Measurements from ENCODE around the gene MEIS3.

DNA sequence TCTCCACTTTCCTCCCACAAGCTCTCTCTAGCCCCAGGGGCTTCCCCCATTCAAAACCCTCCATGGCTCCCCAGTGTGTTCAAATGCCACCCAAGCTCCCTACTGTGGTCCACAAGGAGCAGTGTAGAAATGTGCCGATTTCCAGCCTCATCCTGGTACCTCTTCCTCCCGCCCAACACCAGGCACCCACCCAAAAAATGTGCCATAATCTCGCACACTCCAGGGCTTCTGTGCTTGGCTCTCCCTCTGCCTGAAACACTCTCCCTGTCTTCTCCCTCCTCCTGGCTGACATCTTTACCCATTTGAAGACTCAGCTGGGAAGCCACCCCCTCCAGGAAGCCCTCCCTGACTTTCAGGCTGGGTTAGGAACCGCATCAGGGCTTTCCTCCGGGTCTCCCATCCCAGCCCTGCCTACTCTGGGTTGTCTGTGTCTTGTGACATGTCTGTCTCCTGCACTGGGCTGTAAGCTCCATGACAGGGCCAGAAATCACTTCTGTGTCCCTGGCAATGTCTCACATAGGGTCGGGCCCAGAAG is 16.6 kb upstream of the MEIS3 start:
- TF ChIP-seq EZH2phosphoT487 (IDR thresholded peaks at IDR 0.05; ENCODE audit: low read length) = no peak
- TF ChIP-seq, protein P1, sequence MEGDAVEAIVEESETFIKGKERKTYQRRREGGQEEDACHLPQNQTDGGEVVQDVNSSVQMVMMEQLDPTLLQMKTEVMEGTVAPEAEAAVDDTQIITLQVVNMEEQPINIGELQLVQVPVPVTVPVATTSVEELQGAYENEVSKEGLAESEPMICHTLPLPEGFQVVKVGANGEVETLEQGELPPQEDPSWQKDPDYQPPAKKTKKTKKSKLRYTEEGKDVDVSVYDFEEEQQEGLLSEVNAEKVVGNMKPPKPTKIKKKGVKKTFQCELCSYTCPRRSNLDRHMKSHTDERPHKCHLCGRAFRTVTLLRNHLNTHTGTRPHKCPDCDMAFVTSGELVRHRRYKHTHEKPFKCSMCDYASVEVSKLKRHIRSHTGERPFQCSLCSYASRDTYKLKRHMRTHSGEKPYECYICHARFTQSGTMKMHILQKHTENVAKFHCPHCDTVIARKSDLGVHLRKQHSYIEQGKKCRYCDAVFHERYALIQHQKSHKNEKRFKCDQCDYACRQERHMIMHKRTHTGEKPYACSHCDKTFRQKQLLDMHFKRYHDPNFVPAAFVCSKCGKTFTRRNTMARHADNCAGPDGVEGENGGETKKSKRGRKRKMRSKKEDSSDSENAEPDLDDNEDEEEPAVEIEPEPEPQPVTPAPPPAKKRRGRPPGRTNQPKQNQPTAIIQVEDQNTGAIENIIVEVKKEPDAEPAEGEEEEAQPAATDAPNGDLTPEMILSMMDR (IDR thresholded peaks at IDR 0.05; ENCODE audit: low read length) = no peak
